ENCODE data around the gene EIF4H. TPM values are rescaled to one million over a fixed set of nuclear protein-coding genes. Genes with fewer than 3 reads are reported as not detected.

Gene EIF4H
- total and polyA plus RNA-seq, 2 of the 8 experiments (the other 6 are each of a cell fraction or from before 2014, with no cell fraction given) = 323 to 382 TPM

DNA sequence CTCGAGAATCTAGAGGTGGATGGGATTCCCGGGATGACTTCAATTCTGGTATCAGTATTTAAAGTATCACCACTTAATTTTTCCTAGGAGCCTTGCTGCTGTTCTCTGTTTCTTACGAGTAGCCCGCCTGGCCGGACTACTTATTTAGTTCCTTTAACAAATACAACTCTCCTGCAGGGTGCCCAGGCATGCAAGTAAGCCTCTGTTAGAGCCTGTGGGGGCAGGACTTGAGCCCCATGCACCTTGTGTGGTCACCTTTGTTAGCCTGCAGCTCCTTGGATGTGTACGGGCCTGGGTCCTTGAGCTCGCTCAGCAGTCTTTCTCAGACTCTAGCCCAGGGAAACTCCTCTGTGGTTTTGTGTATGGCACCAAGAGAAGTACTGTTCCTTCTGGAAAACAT is 16.1 kb downstream of the EIF4H start:
- POLR2A ChIA-PET (ENCODE audit: partially characterized antibody) = interaction anchor here (0.8 to 5.6 kb wide), 3 partner anchors 9 to 13 kb away, joined by 3 to 65 read pairs (median 8); partner anchors contain the start of gene EIF4H
- Histone ChIP-seq H2BK12ac (ENCODE audit: low read depth, low read length) (no peak overlapping the region), H3K14ac (ENCODE audit: insufficient read length) (no peak overlapping the region), H4K91ac (replicated peaks; ENCODE audit: insufficient read length, low read length) (no peak overlapping the region), H3K27ac (ENCODE audit: low read depth, low read length) (no peak overlapping the region), H2AFZ (ENCODE audit: low read length) (no peak overlapping the region), H3K9ac (replicated peaks in 1 of 4; ENCODE audit: extremely low read depth in 1 of 4, low read depth in 3 of 4, low read length in 3 of 4) (no peak overlapping the region), H3K56ac (replicated peaks; ENCODE audit: insufficient read length, low read depth, low read length) (no peak overlapping the region), H4K8ac (ENCODE audit: extremely low read depth, insufficient read depth, low read length) (no peak overlapping the region), H3K18ac (ENCODE audit: extremely low read depth, low read length) (no peak overlapping the region), H3K4me3 (ENCODE audit: extremely low read depth in 1 of 4, insufficient read depth in 2 of 4, low read depth in 3 of 4, low read length in 4 of 4) (no peak overlapping the region), H3K4me1 (replicated peaks in 1 of 4; ENCODE audit: control insufficient read depth in 3 of 4, insufficient read depth in 4 of 4, low read length in 3 of 4) (peaks cover 0 to 1% (median 0%) of the 10 kb centered on the region in 4 experiments; a peak in 1 of 7 replicates), H2BK5ac (ENCODE audit: low read depth, low read length) (no peak overlapping the region), H2BK15ac (ENCODE audit: low read length) (no peak overlapping the region), H3K4ac (replicated peaks; ENCODE audit: insufficient read length, low read depth, low read length) (no peak overlapping the region), H4K20me1 (replicated peaks in 1 of 2; ENCODE audit: control insufficient read depth in 1 of 2, insufficient read depth in 2 of 2, low read length in 2 of 2) (peaks cover 16 to 31% of the 10 kb centered on the region in 2 experiments), H2BK20ac (ENCODE audit: low read length) (no peak overlapping the region), H3K9me3 (ENCODE audit: insufficient read depth in 2 of 2, low read depth in 1 of 2, low read length in 1 of 2) (no peaks in the 10 kb centered on the region), H2AK5ac (ENCODE audit: low read depth, low read length) (no peak overlapping the region), H2BK120ac (replicated peaks; ENCODE audit: low read depth, low read length) (no peak overlapping the region), H3K27me3 (replicated peaks in 1 of 4; ENCODE audit: control insufficient read depth in 3 of 4, extremely low read depth in 1 of 4, insufficient read depth in 3 of 4, low read length in 3 of 4) (no peaks in the 10 kb centered on the region), H3K79me2 (ENCODE audit: control insufficient read depth in 1 of 2, insufficient read depth in 2 of 2, low read length in 2 of 2) (peaks cover 21 to 52% of the 10 kb centered on the region in 2 experiments), H3K79me1 (ENCODE audit: low read depth, low read length) (peaks cover 16% of the 10 kb centered on the region), H3K23ac (ENCODE audit: insufficient read length) (no peak overlapping the region), H3K4me2 (ENCODE audit: insufficient read depth in 1 of 2, low read depth in 2 of 2, low read length in 2 of 2) (no peak overlapping the region), H3K36me3 (ENCODE audit: control insufficient read depth in 2 of 4, insufficient read depth in 4 of 4, low read length in 3 of 4) (peaks cover 53 to 86% (median 71%) of the 10 kb centered on the region in 4 experiments), H3K23me2 (ENCODE audit: low read depth, low read length) (no peaks in the 10 kb centered on the region), H4K5ac (ENCODE audit: insufficient read length, low read depth, low read length) (no peak overlapping the region)
- DNase-seq (ENCODE audit: low read depth in 1 of 2, low spot score in 2 of 2) = no peak
- WGBS, 2 experiments (ENCODE audit: extremely low coverage in 1 of 2, insufficient coverage in 1 of 2, insufficient read length in 1 of 2, insufficient replicate concordance in 2 of 2, low coverage in 1 of 2, low lambda C conversion rate in 2 of 2, missing lambda C conversion rate in 1 of 2) = 94% methylated on average over 7 of the region's 7 CpGs; no CpG with 5 or more reads in 1 of the 2 experiments
- TF ChIP-seq TCF12 (IDR thresholded peaks at IDR 0.05; ENCODE audit: low read depth, low read length) (no peak), GABPA (IDR thresholded peaks at IDR 0.05; ENCODE audit: borderline replicate concordance, insufficient read depth, low read length) (no peak), SP4 (IDR thresholded peaks at IDR 0.05; ENCODE audit: low read length) (no peak), CEBPB (IDR thresholded peaks at IDR 0.05; ENCODE audit: low read depth, low read length) (no peak), ASH2L (IDR thresholded peaks at IDR 0.05; ENCODE audit: low read length) (no peak), EP300 (IDR thresholded peaks at IDR 0.05; ENCODE audit: borderline replicate concordance in 1 of 2, low read depth in 2 of 2, low read length in 2 of 2) (no peak), TAF1 (IDR thresholded peaks at IDR 0.05; ENCODE audit: low read depth, low read length) (no peak), CTBP2 (IDR thresholded peaks at IDR 0.05; ENCODE audit: borderline replicate concordance, insufficient read depth, insufficient read length, low read length) (no peak)
- FAIRE-seq = no peak
- CTCF ChIA-PET (ENCODE audit: partially characterized antibody) = interaction anchor here (1.0 to 3.3 kb wide), 7 partner anchors 11 to 126 kb away, joined by 3 to 10 read pairs (median 4); no protein-coding TSS in a partner anchor

Measured in H1 (cell line).